ENCODE measurements around the gene CCDC182.

CCDC182 gene

DNA sequence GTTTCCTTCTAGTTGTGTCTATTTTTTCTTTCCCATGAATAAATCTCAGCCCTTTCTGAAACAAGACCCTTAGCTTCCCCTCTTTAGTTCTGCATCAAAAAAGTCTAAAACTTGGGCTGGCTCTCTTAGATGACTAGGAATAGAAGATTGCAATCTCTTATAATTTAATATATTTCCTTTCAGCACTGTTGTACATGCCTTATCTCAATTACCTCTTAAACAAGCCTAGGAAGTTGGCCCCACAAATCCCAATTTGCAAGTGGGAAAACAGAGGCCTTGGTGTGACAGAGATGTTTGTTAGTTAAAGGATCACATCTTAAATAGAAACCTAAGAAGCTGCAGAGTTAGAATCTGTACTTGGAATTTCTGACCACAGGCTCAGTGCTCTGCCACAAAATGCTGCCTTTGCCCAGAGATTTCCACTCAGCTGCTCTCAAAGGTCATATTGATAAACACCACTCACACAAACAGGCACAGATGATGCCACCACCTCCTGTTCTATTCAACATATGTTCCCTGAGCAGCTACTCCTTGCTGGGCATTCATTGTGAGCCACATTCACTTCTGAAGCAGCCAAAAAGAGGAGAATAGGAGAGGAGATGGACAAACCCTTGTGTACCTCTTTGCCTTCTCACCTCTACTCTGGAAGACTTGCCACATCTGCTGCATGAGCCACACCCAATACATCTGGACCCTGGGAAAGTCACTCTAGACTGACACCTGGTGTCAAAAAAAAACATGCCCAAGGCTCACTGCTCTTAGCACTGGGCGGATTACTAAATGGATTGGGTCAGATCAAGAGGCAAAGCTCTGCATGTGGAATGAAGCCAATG is 5.5 kb downstream of the CCDC182 start:
- no peak overlapping the region for H3K4me3 ChIP-seq (ENCODE audit: low read depth, low read length)
- TF ChIP-seq, protein P1, sequence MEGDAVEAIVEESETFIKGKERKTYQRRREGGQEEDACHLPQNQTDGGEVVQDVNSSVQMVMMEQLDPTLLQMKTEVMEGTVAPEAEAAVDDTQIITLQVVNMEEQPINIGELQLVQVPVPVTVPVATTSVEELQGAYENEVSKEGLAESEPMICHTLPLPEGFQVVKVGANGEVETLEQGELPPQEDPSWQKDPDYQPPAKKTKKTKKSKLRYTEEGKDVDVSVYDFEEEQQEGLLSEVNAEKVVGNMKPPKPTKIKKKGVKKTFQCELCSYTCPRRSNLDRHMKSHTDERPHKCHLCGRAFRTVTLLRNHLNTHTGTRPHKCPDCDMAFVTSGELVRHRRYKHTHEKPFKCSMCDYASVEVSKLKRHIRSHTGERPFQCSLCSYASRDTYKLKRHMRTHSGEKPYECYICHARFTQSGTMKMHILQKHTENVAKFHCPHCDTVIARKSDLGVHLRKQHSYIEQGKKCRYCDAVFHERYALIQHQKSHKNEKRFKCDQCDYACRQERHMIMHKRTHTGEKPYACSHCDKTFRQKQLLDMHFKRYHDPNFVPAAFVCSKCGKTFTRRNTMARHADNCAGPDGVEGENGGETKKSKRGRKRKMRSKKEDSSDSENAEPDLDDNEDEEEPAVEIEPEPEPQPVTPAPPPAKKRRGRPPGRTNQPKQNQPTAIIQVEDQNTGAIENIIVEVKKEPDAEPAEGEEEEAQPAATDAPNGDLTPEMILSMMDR (IDR thresholded peaks at IDR 0.05; ENCODE audit: low read depth, low read length) = peak; percentile 12; the same call in 1 of the 2 replicates

DNA sequence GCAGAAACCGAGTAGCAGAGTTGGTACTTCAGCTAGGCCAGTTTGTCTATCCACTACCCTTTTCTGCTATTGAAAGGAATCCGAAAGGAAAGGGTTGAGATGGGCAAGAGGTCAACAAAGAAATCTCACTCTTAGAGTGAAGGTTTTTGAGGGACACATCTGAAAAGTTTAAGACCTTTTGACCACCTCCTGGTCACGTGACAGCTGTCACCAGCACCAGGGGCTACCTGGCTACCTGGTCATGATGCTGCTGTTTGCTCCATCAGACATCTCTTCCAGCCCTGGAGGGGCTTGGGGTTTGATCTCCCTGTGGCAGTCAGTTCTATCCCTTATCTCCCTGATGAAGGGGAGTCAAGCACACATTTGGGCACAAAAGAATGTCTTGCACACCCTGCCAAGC is 7.6 kb downstream of the CCDC182 start:
- TF ChIP-seq, protein P1 (IDR thresholded peaks at IDR 0.05; ENCODE audit: low read depth, low read length) = no peak
- no peak overlapping the region for H3K4me3 ChIP-seq (ENCODE audit: low read depth, low read length)

DNA sequence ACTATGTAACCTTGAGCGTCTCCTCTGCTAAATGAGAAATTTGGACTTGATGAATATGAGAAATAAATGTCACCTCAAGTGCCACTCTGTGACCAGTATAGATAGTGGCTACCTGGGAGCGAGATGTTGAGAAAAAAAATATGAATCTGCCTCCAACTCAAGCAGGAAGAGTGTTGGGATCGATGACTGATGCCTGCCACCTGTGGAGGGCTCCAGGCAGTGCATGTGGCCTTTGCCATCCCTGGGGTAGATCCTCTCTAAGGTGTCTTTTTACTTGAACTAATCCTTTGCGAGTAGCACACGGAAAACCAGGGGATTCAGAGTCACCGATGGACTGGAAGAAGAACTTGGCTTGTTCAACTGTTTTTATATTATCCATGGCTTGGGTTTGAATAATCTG is 9.4 kb downstream of the CCDC182 start:
- H3K4me3 ChIP-seq (ENCODE audit: low read depth, low read length) = no peak overlapping the region
- TF ChIP-seq, protein P1 (IDR thresholded peaks at IDR 0.05; ENCODE audit: low read depth, low read length) = no peak; the same call in 1 of the 2 replicates

DNA sequence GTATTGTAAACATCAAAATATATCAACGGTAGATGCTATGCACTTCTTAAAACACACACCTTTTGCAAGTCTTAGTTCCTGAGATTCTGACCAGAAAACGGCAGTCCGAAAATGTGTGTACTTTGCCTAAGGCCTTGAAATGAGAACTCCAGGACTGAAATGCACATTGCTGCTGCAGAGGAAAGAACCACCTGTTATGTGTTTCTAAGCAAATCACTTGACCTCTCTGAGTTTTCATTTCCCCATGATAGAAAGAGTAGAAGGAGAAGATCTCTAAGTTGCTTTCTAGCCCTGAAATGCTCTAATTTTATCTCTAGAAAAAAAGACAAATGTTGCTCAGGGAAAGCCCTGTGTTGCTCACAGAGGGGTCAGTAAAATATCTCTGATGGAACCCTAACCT is 9.9 kb downstream of the CCDC182 start:
- TF ChIP-seq, protein P1 (IDR thresholded peaks at IDR 0.05; ENCODE audit: low read depth, low read length) = no peak
- H3K4me3 ChIP-seq (ENCODE audit: low read depth, low read length) = no peak overlapping the region

DNA sequence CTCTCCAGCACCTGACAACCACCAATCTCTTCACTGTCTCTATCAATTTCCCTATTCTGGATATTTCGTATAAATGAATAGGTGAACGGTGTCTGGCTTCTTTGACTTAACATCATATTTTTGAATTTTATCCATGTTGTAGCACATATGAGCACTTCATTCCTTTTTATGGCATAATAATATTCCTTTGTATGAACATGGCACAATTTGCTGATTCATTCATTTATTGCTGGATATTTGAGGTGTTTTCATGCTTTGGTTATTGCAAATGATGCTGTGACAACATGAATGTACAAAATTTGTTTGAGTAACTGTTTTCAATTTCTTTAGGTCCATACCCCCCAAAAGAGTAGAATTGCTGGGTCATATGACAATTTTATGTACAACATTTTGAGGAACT is 12.0 kb downstream of the CCDC182 start:
- H3K4me3 ChIP-seq (ENCODE audit: low read depth, low read length) = no peak overlapping the region
- TF ChIP-seq, protein P1 (IDR thresholded peaks at IDR 0.05; ENCODE audit: low read depth, low read length) = no peak

DNA sequence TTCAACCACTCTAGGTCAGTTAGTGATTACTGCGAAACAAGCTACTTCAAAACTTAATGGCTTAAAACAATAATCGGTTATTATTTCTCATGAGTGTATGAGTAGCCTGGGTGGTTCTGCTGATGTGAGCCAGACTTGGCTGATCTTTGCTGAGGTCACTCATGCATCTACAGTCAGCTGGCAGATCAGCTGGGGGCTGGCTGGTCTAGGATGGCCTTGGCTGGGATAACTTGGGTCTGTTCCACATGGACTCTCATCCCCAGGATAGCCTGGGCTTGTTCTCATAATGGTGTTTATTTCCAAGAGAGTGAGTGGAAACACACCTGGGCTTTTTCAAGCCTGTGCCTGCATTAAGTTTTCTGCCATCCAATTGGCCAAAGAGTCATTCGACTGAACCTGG is 13.0 kb downstream of the CCDC182 start:
- H3K4me3 ChIP-seq (ENCODE audit: low read depth, low read length) = no peak overlapping the region
- TF ChIP-seq, protein P1 (IDR thresholded peaks at IDR 0.05; ENCODE audit: low read depth, low read length) = no peak

DNA sequence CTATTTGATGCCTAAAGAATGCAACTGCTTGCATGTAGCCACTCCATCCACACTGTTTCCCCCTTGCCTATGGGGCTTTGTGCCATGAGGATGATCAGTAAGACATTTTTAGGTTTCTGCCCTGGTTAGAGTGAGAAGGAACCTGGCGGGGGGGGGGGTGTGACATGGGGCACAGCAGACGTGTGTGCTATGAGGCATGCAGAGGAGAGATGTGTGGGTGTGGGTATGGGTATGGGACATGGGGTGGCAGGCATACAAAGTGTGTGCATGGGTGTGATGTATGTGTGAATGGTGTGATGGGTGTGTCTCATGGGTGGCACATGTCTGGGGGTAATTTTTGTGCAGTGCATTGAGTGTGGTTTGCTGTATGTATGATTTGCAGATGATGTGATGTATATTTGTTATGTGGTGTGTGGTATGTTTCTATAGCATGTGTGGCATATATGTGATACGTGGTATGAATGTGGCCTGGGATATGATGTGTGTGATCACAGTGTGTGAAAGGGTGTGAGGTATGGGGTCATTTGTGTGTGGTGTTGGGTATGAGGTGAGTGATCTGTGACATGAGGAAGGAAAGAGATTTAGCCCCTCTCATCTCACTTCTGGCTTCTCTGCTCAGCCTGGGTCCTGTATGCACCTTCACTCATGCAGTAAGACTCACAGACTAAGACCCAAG is 14.9 kb downstream of the CCDC182 start:
- TF ChIP-seq, protein P1 (IDR thresholded peaks at IDR 0.05; ENCODE audit: low read depth, low read length) = no peak

More for the DNA sequence above, 14.9 kb downstream of the CCDC182 start:
- H3K4me3 ChIP-seq (ENCODE audit: low read depth, low read length) = no peak overlapping the region
